Measurements from ENCODE around the gene ERF. TPM values are rescaled to one million over a fixed set of nuclear protein-coding genes. Genes with fewer than 3 reads are reported as not detected.

ERF gene
- total and polyA plus RNA-seq, 10 donors, result 13.5 to 73.1 (median 48.0) TPM

DNA sequence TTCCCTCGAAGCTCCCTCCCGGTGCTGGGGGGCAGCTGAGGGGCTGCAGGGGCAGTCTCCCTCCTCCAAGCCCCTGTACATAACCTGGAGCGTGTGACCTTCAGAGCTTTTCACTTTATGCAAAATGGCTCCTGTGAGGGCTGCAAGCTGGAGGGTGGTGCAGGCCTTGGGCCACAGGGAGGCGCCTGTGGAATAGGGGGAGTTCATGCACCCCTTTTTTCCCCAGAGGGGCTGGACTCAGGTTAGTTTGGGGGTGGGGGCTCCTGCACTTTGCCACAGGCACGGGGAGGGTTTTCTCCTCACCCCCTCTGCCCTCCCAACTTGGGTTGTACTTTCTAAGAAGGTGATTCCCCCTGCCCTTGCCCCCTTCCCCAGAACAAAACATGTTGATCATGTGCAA, 40.4 kb upstream of the ERF start:
- peaks cover 0 to 22% (median 6%) of the 10 kb centered on the region in 6 donors for H3K4me1 ChIP-seq
- no peaks in the 10 kb centered on the region for H3K9me3 ChIP-seq
- DNase-seq, result no peak
- TF ChIP-seq POLR2AphosphoS5 (IDR thresholded peaks at IDR 0.05) (no peak), POLR2A (IDR thresholded peaks at IDR 0.05) (no peak)
- TF ChIP-seq, protein P1, sequence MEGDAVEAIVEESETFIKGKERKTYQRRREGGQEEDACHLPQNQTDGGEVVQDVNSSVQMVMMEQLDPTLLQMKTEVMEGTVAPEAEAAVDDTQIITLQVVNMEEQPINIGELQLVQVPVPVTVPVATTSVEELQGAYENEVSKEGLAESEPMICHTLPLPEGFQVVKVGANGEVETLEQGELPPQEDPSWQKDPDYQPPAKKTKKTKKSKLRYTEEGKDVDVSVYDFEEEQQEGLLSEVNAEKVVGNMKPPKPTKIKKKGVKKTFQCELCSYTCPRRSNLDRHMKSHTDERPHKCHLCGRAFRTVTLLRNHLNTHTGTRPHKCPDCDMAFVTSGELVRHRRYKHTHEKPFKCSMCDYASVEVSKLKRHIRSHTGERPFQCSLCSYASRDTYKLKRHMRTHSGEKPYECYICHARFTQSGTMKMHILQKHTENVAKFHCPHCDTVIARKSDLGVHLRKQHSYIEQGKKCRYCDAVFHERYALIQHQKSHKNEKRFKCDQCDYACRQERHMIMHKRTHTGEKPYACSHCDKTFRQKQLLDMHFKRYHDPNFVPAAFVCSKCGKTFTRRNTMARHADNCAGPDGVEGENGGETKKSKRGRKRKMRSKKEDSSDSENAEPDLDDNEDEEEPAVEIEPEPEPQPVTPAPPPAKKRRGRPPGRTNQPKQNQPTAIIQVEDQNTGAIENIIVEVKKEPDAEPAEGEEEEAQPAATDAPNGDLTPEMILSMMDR (IDR thresholded peaks at IDR 0.05 in 8 of 11, conservative IDR thresholded peaks at IDR 0.05 in 3 of 11), result no peak
- H3K27ac ChIP-seq, result peak overlapping the region in 2 of 8 donors; percentile 21 to 23
- H3K36me3 ChIP-seq, result peaks cover 0 to 63% (median 47%) of the 10 kb centered on the region in 6 donors
- no peaks in the 10 kb centered on the region for H3K27me3 ChIP-seq (replicated peaks in 1 of 7)
- H3K4me3 ChIP-seq, result no peak overlapping the region
- 76 to 88% (median 81%) methylated on average over 5 of the region's 5 CpGs for WGBS, 5 donors
- intact Hi-C loops (cut with DNase I; ENCODE audit: low total_unique reads), result no loop called here

DNA sequence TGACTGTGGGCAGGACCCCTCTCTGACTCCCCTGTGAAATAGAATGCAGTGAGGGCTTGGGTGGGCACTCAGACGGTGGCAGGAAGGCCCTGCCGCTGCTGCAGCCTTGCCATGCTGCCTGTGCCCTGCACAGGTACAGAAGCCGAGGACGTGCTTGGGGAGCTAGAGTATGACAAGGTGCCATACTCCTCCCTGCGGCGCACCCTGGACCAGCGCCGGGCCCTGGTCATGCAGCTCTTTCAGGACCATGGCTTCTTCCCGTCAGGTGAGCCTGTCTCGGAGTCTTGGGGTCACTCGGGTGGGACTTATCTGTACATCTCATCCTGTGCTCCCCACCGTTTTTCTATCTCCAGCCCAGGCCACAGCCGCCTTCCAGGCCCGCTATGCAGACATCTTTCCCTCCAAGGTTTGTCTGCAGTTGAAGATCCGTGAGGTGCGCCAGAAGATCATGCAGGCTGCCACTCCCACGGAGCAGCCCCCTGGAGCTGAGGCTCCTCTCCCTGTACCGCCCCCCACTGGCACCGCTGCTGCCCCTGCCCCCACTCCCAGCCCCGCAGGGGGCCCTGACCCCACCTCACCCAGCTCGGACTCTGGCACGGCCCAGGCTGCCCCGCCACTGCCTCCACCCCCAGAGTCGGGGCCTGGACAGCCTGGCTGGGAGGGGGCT, 39.7 kb upstream of the ERF start:
- H3K27me3 ChIP-seq (replicated peaks in 1 of 7), result no peaks in the 10 kb centered on the region
- H3K9me3 ChIP-seq, result no peaks in the 10 kb centered on the region
- H3K27ac ChIP-seq, result no peak overlapping the region
- intact Hi-C loops (cut with DNase I; ENCODE audit: low total_unique reads), result no loop called here
- peaks cover 0 to 24% (median 6%) of the 10 kb centered on the region in 6 donors for H3K4me1 ChIP-seq
- 84 to 93% (median 86%) methylated on average over 22 to 24 of the region's 24 CpGs for WGBS, 5 donors
- DNase-seq, result no peak
- H3K36me3 ChIP-seq, result peaks cover 0 to 70% (median 55%) of the 10 kb centered on the region in 6 donors
- no peak overlapping the region for H3K4me3 ChIP-seq
- TF ChIP-seq POLR2AphosphoS5 (IDR thresholded peaks at IDR 0.05), result peak in 2 of 3 donors; percentile 11 to 41
- TF ChIP-seq, protein P1 (IDR thresholded peaks at IDR 0.05 in 8 of 11, conservative IDR thresholded peaks at IDR 0.05 in 3 of 11), result no peak

DNA sequence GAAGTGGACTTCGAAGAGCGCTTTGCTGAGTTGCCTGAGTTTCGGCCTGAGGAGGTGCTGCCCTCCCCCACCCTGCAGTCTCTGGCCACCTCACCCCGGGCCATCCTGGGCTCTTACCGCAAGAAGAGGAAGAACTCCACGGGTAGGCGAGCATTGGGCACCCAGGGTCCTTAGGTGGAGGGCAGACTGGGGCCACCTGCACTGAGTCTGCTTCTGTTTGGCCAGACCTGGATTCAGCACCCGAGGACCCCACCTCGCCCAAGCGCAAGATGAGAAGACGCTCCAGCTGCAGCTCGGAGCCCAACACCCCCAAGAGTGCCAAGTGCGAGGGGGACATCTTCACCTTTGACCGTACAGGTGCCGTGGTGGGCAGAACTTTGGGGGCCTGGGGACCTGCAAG, 39.0 kb upstream of the ERF start:
- peaks cover 0 to 30% (median 6%) of the 10 kb centered on the region in 6 donors for H3K4me1 ChIP-seq
- WGBS, 5 donors, result 84 to 93% (median 91%) methylated on average over 15 of the region's 15 CpGs
- TF ChIP-seq POLR2A (IDR thresholded peaks at IDR 0.05) (no peak), POLR2AphosphoS5 (IDR thresholded peaks at IDR 0.05) (no peak)
- TF ChIP-seq, protein P1 (IDR thresholded peaks at IDR 0.05 in 8 of 11, conservative IDR thresholded peaks at IDR 0.05 in 3 of 11), result no peak
- no peaks in the 10 kb centered on the region for H3K9me3 ChIP-seq
- no peaks in the 10 kb centered on the region for H3K27me3 ChIP-seq (replicated peaks in 1 of 7)
- peaks cover 0 to 77% (median 61%) of the 10 kb centered on the region in 6 donors for H3K36me3 ChIP-seq
- H3K27ac ChIP-seq, result no peak overlapping the region
- DNase-seq, result no peak
- no peak overlapping the region for H3K4me3 ChIP-seq
- intact Hi-C loops (cut with DNase I; ENCODE audit: low total_unique reads), result no loop called here

DNA sequence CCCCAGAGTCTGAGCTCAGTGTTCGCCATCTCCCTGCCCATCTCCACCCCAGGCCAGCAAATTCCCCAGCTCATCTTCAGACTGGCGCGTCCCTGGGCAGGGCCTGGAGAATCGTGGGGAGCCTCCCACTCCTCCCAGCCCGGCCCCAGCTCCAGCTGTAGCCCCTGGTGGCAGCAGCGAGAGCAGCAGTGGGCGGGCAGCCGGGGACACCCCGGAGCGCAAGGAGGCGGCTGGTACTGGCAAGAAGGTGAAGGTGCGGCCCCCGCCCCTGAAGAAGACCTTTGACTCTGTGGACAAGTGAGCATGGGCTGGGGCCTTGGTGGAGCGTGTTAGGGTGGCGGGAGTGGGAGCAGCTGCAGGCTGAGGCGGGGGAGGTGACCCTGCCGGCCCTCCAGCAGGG, 38.6 kb upstream of the ERF start:
- no peaks in the 10 kb centered on the region for H3K27me3 ChIP-seq (replicated peaks in 1 of 7)
- no peaks in the 10 kb centered on the region for H3K9me3 ChIP-seq
- intact Hi-C loops (cut with DNase I; ENCODE audit: low total_unique reads), result no loop called here
- TF ChIP-seq, protein P1 (IDR thresholded peaks at IDR 0.05 in 8 of 11, conservative IDR thresholded peaks at IDR 0.05 in 3 of 11), result no peak
- TF ChIP-seq POLR2AphosphoS5 (IDR thresholded peaks at IDR 0.05), result peak in 1 of 3 donors; percentile 22
- H3K4me1 ChIP-seq, result peaks cover 0 to 34% (median 6%) of the 10 kb centered on the region in 6 donors
- WGBS, 5 donors, result 76 to 93% (median 90%) methylated on average over 8 to 17 of the region's 17 CpGs
- DNase-seq, result no peak
- H3K27ac ChIP-seq, result no peak overlapping the region
- H3K36me3 ChIP-seq, result peaks cover 0 to 81% (median 65%) of the 10 kb centered on the region in 6 donors
- no peak overlapping the region for H3K4me3 ChIP-seq

Data from spleen (tissue), 11 donors.